HG02938 (cell line): ENCODE results near the gene ZBTB20.
"Not testable (repeated sequence)": the region's sequence is repeated elsewhere in the genome, so short reads cannot be mapped to it uniquely, and the experiment has no call there.

ENCODE experiments used
- ATAC-seq: cut with Tn5 transposase; IDR thresholded peaks from one replicate; pipeline ENCODE4 v1.9.1; 2021; ENCODE audit warnings: mild to moderate bottlenecking, moderate library complexity; ENCODE audit not compliant: unreplicated experiment

Gene ZBTB20

GRCh38 chr3:115146418-115147328 lies at the start of gene ZBTB20:
TSS of gene ZBTB20 (minus strand) at chr3:115147288.
- peak; percentile 21 for ATAC-seq

GRCh38 chr3:115194476-115194875 lies 47.4 kb upstream of the ZBTB20 start:
- ATAC-seq: no peak

- ATAC-seq: no peak
Measured at GRCh38 chr3:115190747-115191146, 43.7 kb upstream of the ZBTB20 start.

GRCh38 chr3:115187149-115187757 lies 40.2 kb upstream of the ZBTB20 start:
- peak; percentile 100 for ATAC-seq

- peak; percentile 16 for ATAC-seq
Measured at GRCh38 chr3:115186351-115187148, 39.5 kb upstream of the ZBTB20 start.

GRCh38 chr3:115184859-115185572 lies 37.9 kb upstream of the ZBTB20 start:
- ATAC-seq: not testable (repeated sequence)

- ATAC-seq: not testable (repeated sequence)
Measured at GRCh38 chr3:115178930-115179329, 31.8 kb upstream of the ZBTB20 start.

GRCh38 chr3:115169808-115170207 lies 22.7 kb upstream of the ZBTB20 start:
- no peak for ATAC-seq

GRCh38 chr3:115165701-115166100 lies 18.6 kb upstream of the ZBTB20 start:
- no peak for ATAC-seq

- no peak for ATAC-seq
Measured at GRCh38 chr3:115165266-115165665, 18.2 kb upstream of the ZBTB20 start.

GRCh38 chr3:115164374-115165221 lies 17.5 kb upstream of the ZBTB20 start:
- no peak for ATAC-seq

GRCh38 chr3:115162759-115163158 lies 15.7 kb upstream of the ZBTB20 start:
- ATAC-seq: no peak

GRCh38 chr3:115161866-115162265 lies 14.8 kb upstream of the ZBTB20 start:
- no peak for ATAC-seq

GRCh38 chr3:115161168-115161834 lies 14.2 kb upstream of the ZBTB20 start:
- ATAC-seq: no peak

GRCh38 chr3:115160295-115160694 lies 13.2 kb upstream of the ZBTB20 start:
- peak; percentile 100 for ATAC-seq

- ATAC-seq: no peak
Measured at GRCh38 chr3:115156046-115156654, 9.1 kb upstream of the ZBTB20 start.

GRCh38 chr3:115154611-115155010 lies 7.5 kb upstream of the ZBTB20 start:
- no peak for ATAC-seq

- no peak for ATAC-seq
Measured at GRCh38 chr3:115151921-115152320, 4.8 kb upstream of the ZBTB20 start.
